Mesenchymal stem cell (in vitro differentiated cells and primary cell): ENCODE results near the gene CD70.
"Not testable (repeated sequence)": the region's sequence is repeated elsewhere in the genome, so short reads cannot be mapped to it uniquely, and the experiment has no call there.

Source experiments
- DNase-seq: peaks from one replicate; pipeline ENCODE4 v3.0.0-alpha.2; 2013
- H2AFZ ChIP-seq: one replicate; pipeline ENCODE4 v1.6.1; 2013; ENCODE audit warnings: low read depth, mild to moderate bottlenecking, control low read depth, inconsistent platforms, low read length, moderate library complexity
- H2AK5ac ChIP-seq: 2 replicates; pipeline ENCODE4 v1.6.1; 2013; ENCODE audit warnings: low read length, moderate library complexity, mild to moderate bottlenecking, inconsistent platforms; ENCODE audit not compliant: severe bottlenecking
- H2BK120ac ChIP-seq: one replicate; pipeline ENCODE4 v1.6.1; 2013; ENCODE audit warnings: low read depth, mild to moderate bottlenecking, inconsistent platforms, low read length, moderate library complexity
- H2BK12ac ChIP-seq, 2 experiments: one replicate each; pipeline ENCODE4 v1.6.1; 2013; ENCODE audit warnings: inconsistent platforms in 2 of 2, low read length in 2 of 2, mild to moderate bottlenecking in 2 of 2, moderate library complexity in 2 of 2, control low read depth in 1 of 2
- H2BK15ac ChIP-seq: one replicate; pipeline ENCODE4 v1.6.1; 2013; ENCODE audit warnings: mild to moderate bottlenecking, low read depth, inconsistent platforms; ENCODE audit not compliant: poor library complexity, severe bottlenecking
- H2BK5ac ChIP-seq: 2 replicates; pipeline ENCODE4 v1.6.1; 2013; ENCODE audit warnings: low read depth, mild to moderate bottlenecking, low read length, control low read depth, inconsistent platforms; ENCODE audit not compliant: poor library complexity, severe bottlenecking
- H3K14ac ChIP-seq, 2 experiments: one replicate each; pipeline ENCODE4 v1.6.1; 2013; ENCODE audit warnings: inconsistent platforms in 2 of 2, low read length in 2 of 2, control low read depth in 1 of 2, mild to moderate bottlenecking in 1 of 2, moderate library complexity in 1 of 2
- H3K18ac ChIP-seq, 2 experiments: one replicate each; pipeline ENCODE4 v1.6.1; 2013; ENCODE audit warnings: inconsistent platforms in 2 of 2, low read length in 2 of 2, control low read depth in 1 of 2, low read depth in 1 of 2, mild to moderate bottlenecking in 1 of 2
- H3K23ac ChIP-seq, 2 experiments: one replicate each; pipeline ENCODE4 v1.6.1; 2013; ENCODE audit warnings: inconsistent platforms in 2 of 2, low read length in 2 of 2, mild to moderate bottlenecking in 2 of 2, moderate library complexity in 2 of 2, control low read depth in 1 of 2
- H3K27ac ChIP-seq: 2 replicates; pipeline ENCODE4 v1.5.1; 2013; ENCODE audit warnings: mild to moderate bottlenecking, moderate library complexity, low read length, control low read depth, inconsistent platforms; ENCODE audit not compliant: poor library complexity, severe bottlenecking
- H3K27me3 ChIP-seq, 2 experiments: 2 replicates each; pipeline versions ENCODE4 v1.6.1 to v1.7.0; 2013; ENCODE audit warnings: low read length in 2 of 2, mild to moderate bottlenecking in 2 of 2, moderate library complexity in 2 of 2, control low read depth in 1 of 2, inconsistent platforms in 1 of 2; ENCODE audit not compliant: control insufficient read depth in 1 of 2, insufficient read depth in 1 of 2
- H3K36me3 ChIP-seq, 2 experiments: 2 replicates each; pipeline versions ENCODE4 v1.6.1 to v1.7.0; 2013; ENCODE audit warnings: low read length in 2 of 2, control low read depth in 1 of 2, inconsistent platforms in 1 of 2, low read depth in 1 of 2, mild to moderate bottlenecking in 1 of 2; ENCODE audit not compliant: insufficient read depth in 2 of 2, control insufficient read depth in 1 of 2
- H3K4ac ChIP-seq, 2 experiments: one replicate each; pipeline ENCODE4 v1.6.1; 2013; ENCODE audit warnings: inconsistent platforms in 2 of 2, low read length in 2 of 2, mild to moderate bottlenecking in 2 of 2, moderate library complexity in 2 of 2, control low read depth in 1 of 2, low read depth in 1 of 2
- H3K4me1 ChIP-seq: 2 replicates; pipeline ENCODE4 v1.6.1; 2013; ENCODE audit warnings: low read depth, low read length, control low read depth; ENCODE audit not compliant: control insufficient read depth, insufficient read depth
- H3K4me2 ChIP-seq: 2 replicates; pipeline ENCODE4 v1.6.1; 2013; ENCODE audit warnings: low read length, mild to moderate bottlenecking, inconsistent platforms; ENCODE audit not compliant: poor library complexity, severe bottlenecking
- H3K4me3 ChIP-seq, 2 experiments: 2 replicates each; pipeline versions ENCODE4 v1.5.1 to v1.7.0; 2013; ENCODE audit warnings: low read length in 2 of 2, mild to moderate bottlenecking in 2 of 2, control low read depth in 1 of 2, low read depth in 1 of 2; ENCODE audit not compliant: insufficient read depth in 1 of 2
- H3K79me1 ChIP-seq: replicated peaks from 2 replicates; pipeline ENCODE4 v1.6.1; 2013; ENCODE audit warnings: mild to moderate bottlenecking, control low read depth, low read length, inconsistent platforms; ENCODE audit not compliant: poor library complexity, severe bottlenecking
- H3K9ac ChIP-seq: 2 replicates; pipeline ENCODE4 v1.7.0; 2013; ENCODE audit warnings: mild to moderate bottlenecking, low read length, moderate library complexity
- H3K9me3 ChIP-seq: 2 replicates; pipeline ENCODE4 v1.7.0; 2013; ENCODE audit warnings: mild to moderate bottlenecking, low read length; ENCODE audit not compliant: control insufficient read depth
- H4K8ac ChIP-seq: one replicate; pipeline ENCODE4 v1.6.1; 2013; ENCODE audit warnings: inconsistent platforms, mild to moderate bottlenecking, low read length, moderate library complexity
- H4K91ac ChIP-seq: one replicate; pipeline ENCODE4 v1.6.1; 2013; ENCODE audit warnings: mild to moderate bottlenecking, low read length, inconsistent platforms
- WGBS: methylation state at CpG from one replicate; pipeline ENCODE4 v1.1.7; 2013; ENCODE audit warnings: mixed read lengths; 5-methylcytosine and 5-hydroxymethylcytosine counted together

CD70 gene

GRCh38 chr19:6608146-6608545, 17.2 kb upstream of the CD70 start:
- H2AFZ ChIP-seq, H4K8ac ChIP-seq, H3K36me3 ChIP-seq, H2BK120ac ChIP-seq, H2AK5ac ChIP-seq, H3K9ac ChIP-seq, H3K23ac ChIP-seq, H3K27ac ChIP-seq, H4K91ac ChIP-seq, H2BK15ac ChIP-seq, DNase-seq, H2BK12ac ChIP-seq, H3K18ac ChIP-seq, H3K14ac ChIP-seq, H3K4me3 ChIP-seq, H3K4ac ChIP-seq, H3K27me3 ChIP-seq, H3K9me3 ChIP-seq, H3K79me1 ChIP-seq, H3K4me2 ChIP-seq, H2BK5ac ChIP-seq, H3K4me1 ChIP-seq: not testable (repeated sequence)
- WGBS: 81% methylated on average over 9 of the region's 9 CpGs

GRCh38 chr19:6606276-6607070, 15.5 kb upstream of the CD70 start:
- H2BK12ac ChIP-seq, H2AK5ac ChIP-seq, H2BK120ac ChIP-seq, H3K4me1 ChIP-seq, H3K4ac ChIP-seq, H3K4me3 ChIP-seq, H3K4me2 ChIP-seq, H3K18ac ChIP-seq, H3K79me1 ChIP-seq, H3K23ac ChIP-seq, H3K14ac ChIP-seq, H2AFZ ChIP-seq, H3K9me3 ChIP-seq, H4K91ac ChIP-seq, H4K8ac ChIP-seq, H3K36me3 ChIP-seq, DNase-seq, H2BK15ac ChIP-seq, H3K27me3 ChIP-seq, H3K27ac ChIP-seq, H3K9ac ChIP-seq: not testable (repeated sequence)
- WGBS: 71% methylated on average over 11 of the region's 11 CpGs
- H2BK5ac ChIP-seq: peak overlapping the region; percentile 8

GRCh38 chr19:6604906-6605305, 14.0 kb upstream of the CD70 start:
- H3K27me3 ChIP-seq: peaks cover 0 to 4% of the 10 kb centered on the region in 2 experiments
- no peaks in the 10 kb centered on the region for H3K36me3 ChIP-seq
- H2AFZ ChIP-seq: no peak overlapping the region
- H3K27ac ChIP-seq: no peak overlapping the region
- no peak overlapping the region for H3K14ac ChIP-seq
- no peak overlapping the region for H3K9ac ChIP-seq
- H3K4me2 ChIP-seq: no peak overlapping the region
- no peak overlapping the region for H2BK15ac ChIP-seq
- no peak overlapping the region for H4K91ac ChIP-seq
- H3K4me3 ChIP-seq: no peak overlapping the region
- H2AK5ac ChIP-seq: no peak overlapping the region
- 84% methylated on average over 11 of the region's 11 CpGs for WGBS
- no peaks in the 10 kb centered on the region for H3K79me1 ChIP-seq
- no peak overlapping the region for H3K23ac ChIP-seq
- no peak overlapping the region for H2BK120ac ChIP-seq
- H3K18ac ChIP-seq: no peak overlapping the region
- H4K8ac ChIP-seq: no peak overlapping the region
- H2BK5ac ChIP-seq: no peak overlapping the region
- H3K9me3 ChIP-seq: no peaks in the 10 kb centered on the region
- H3K4me1 ChIP-seq: peaks cover 5% of the 10 kb centered on the region
- no peak overlapping the region for H2BK12ac ChIP-seq
- H3K4ac ChIP-seq: no peak overlapping the region
- DNase-seq: no peak

GRCh38 chr19:6602729-6603114, 11.8 kb upstream of the CD70 start:
- Histone ChIP-seq H2BK120ac (no peak overlapping the region), H2AFZ (no peak overlapping the region)

More at GRCh38 chr19:6602729-6603114, 11.8 kb upstream of the CD70 start:
- H3K27ac ChIP-seq: no peak overlapping the region
- H3K36me3 ChIP-seq: no peaks in the 10 kb centered on the region
- WGBS: 79% methylated on average over 5 of the region's 5 CpGs
- H3K14ac ChIP-seq: no peak overlapping the region
- DNase-seq: no peak
- no peak overlapping the region for H2AK5ac ChIP-seq
- no peak overlapping the region for H3K23ac ChIP-seq
- H2BK15ac ChIP-seq: no peak overlapping the region
- H2BK12ac ChIP-seq: no peak overlapping the region
- no peaks in the 10 kb centered on the region for H3K9me3 ChIP-seq
- H3K4me3 ChIP-seq: no peak overlapping the region
- H3K27me3 ChIP-seq: peaks cover 0 to 7% of the 10 kb centered on the region in 2 experiments
- no peaks in the 10 kb centered on the region for H3K79me1 ChIP-seq
- no peak overlapping the region for H3K4me2 ChIP-seq
- no peak overlapping the region for H3K9ac ChIP-seq
- no peak overlapping the region for H3K18ac ChIP-seq
- no peaks in the 10 kb centered on the region for H3K4me1 ChIP-seq
- no peak overlapping the region for H2BK5ac ChIP-seq
- no peak overlapping the region for H4K8ac ChIP-seq
- no peak overlapping the region for H4K91ac ChIP-seq
- no peak overlapping the region for H3K4ac ChIP-seq
